GM12878 (cell line): ENCODE measurements around the gene WNK1.

Experiments
- CTCF ChIP-seq, 3 experiments: IDR thresholded peaks in 2 of 3; conservative IDR thresholded peaks in 1 of 3; 2 replicates each; pipeline ENCODE4 v1.5.1; 2011; ENCODE audit warnings: low read depth in 3 of 3, low read length in 3 of 3, mild to moderate bottlenecking in 3 of 3, control low read depth in 2 of 3, moderate library complexity in 2 of 3, inconsistent platforms in 1 of 3, mixed read lengths in 1 of 3; ENCODE audit not compliant: control insufficient read depth in 2 of 3, insufficient read depth in 1 of 3; ENCODE audit errors: extremely low read depth in 1 of 3
- EGR1 ChIP-seq, 2 experiments: IDR thresholded peaks; 1 replicate in 1 of 2; 2 replicates in 1 of 2; pipeline ENCODE4 v1.6.1; 2011 to 2012; ENCODE audit warnings: low read depth in 2 of 2, low read length in 2 of 2, borderline replicate concordance in 1 of 2, mild to moderate bottlenecking in 1 of 2, moderate library complexity in 1 of 2
- EP300 ChIP-seq, 2 experiments: fragments of 150-350 bp in 1 of 2; IDR thresholded peaks; 2 replicates each; pipeline ENCODE4 v1.6.1; 2011 to 2012; ENCODE audit warnings: low read depth in 2 of 2, low read length in 2 of 2, borderline replicate concordance in 1 of 2, improper control_type of control experiment in 1 of 2, inconsistent platforms in 1 of 2; ENCODE audit not compliant: control insufficient read depth in 1 of 2
- EZH2 ChIP-seq: IDR thresholded peaks from 2 replicates; pipeline ENCODE4 v1.6.1; 2012; ENCODE audit warnings: low read depth, mild to moderate bottlenecking, control low read depth, inconsistent platforms, low read length, borderline replicate concordance; ENCODE audit not compliant: control insufficient read depth
- FOS ChIP-seq: IDR thresholded peaks from 3 replicates; pipeline ENCODE4 v1.6.1; 2011; ENCODE audit warnings: borderline replicate concordance; ENCODE audit not compliant: insufficient read length; ENCODE audit errors: extremely low read depth
- NR2C2 ChIP-seq: IDR thresholded peaks from 2 replicates; pipeline ENCODE4 v1.6.1; 2011; ENCODE audit warnings: borderline replicate concordance, low read depth; ENCODE audit not compliant: control insufficient read depth, insufficient read length
- RAD21 ChIP-seq: IDR thresholded peaks from 2 replicates; pipeline ENCODE4 v1.6.1; 2011; ENCODE audit warnings: mild to moderate bottlenecking, low read depth, low read length, moderate library complexity; ENCODE audit not compliant: insufficient read depth
- RFX5 ChIP-seq: IDR thresholded peaks from 2 replicates; pipeline ENCODE4 v1.6.1; 2011; ENCODE audit warnings: low read depth, low read length, improper control_type of control experiment
- SIN3A ChIP-seq: IDR thresholded peaks from 2 replicates; pipeline ENCODE4 v1.6.1; 2012; ENCODE audit warnings: low read depth, low read length, improper control_type of control experiment
- SUZ12 ChIP-seq: fragments of 200-600 bp; sonication (generic); IDR thresholded peaks from one replicate; pipeline ENCODE4 v1.6.1; 2018; ENCODE audit warnings: antibody characterized with exemption, mild to moderate bottlenecking; ENCODE audit not compliant: unreplicated experiment
- ZNF384 ChIP-seq: IDR thresholded peaks from 2 replicates; pipeline ENCODE4 v1.6.1; 2012; ENCODE audit warnings: low read depth, mild to moderate bottlenecking, low read length, improper control_type of control experiment, borderline replicate concordance

GRCh38 chr12:712172-712863, 40.1 kb upstream of the WNK1 start:
- TF ChIP-seq CTCF (IDR thresholded peaks at IDR 0.05 in 2 of 3, conservative IDR thresholded peaks at IDR 0.05 in 1 of 3; ENCODE audit: control insufficient read depth in 2 of 3, extremely low read depth in 1 of 3, insufficient read depth in 1 of 3, low read depth in 3 of 3, low read length in 3 of 3) = no peak
- no peak for TF ChIP-seq FOS
- TF ChIP-seq RAD21 = no peak
- TF ChIP-seq SUZ12 = no peak
- no peak for TF ChIP-seq NR2C2
- TF ChIP-seq EP300 (IDR thresholded peaks at IDR 0.05; ENCODE audit: borderline replicate concordance in 1 of 2, control insufficient read depth in 1 of 2, low read depth in 2 of 2, low read length in 2 of 2) = no peak
- no peak for TF ChIP-seq EGR1 (IDR thresholded peaks at IDR 0.05; ENCODE audit: borderline replicate concordance in 1 of 2, low read depth in 2 of 2, low read length in 2 of 2)
- no peak for TF ChIP-seq EZH2
- TF ChIP-seq SIN3A = no peak
- no peak for TF ChIP-seq ZNF384
- TF ChIP-seq RFX5 = no peak
